HEK293 (cell line): ENCODE data around the gene C1orf141.

Source experiments
- ZNF140 ChIP-seq: fragments of 450-650 bp; formaldehyde crosslinking; IDR thresholded peaks from 2 replicates; pipeline ENCODE4 v1.5.1; 2016; ENCODE audit warnings: missing biosample characterization, missing genetic modification characterization
- ZNF335 ChIP-seq: fragments of 450-650 bp; formaldehyde crosslinking; conservative IDR thresholded peaks from 2 replicates; pipeline ENCODE4 v1.5.1; 2016; ENCODE audit warnings: missing biosample characterization, missing genetic modification characterization
- TF ChIP-seq, protein P1 (sequence below): fragments of 450-650 bp; formaldehyde crosslinking; IDR thresholded peaks from 2 replicates; pipeline ENCODE4 v1.5.1; 2016; ENCODE audit warnings: missing biosample characterization, missing genetic modification characterization
- TF ChIP-seq, protein P2 (sequence below): fragments of 450-650 bp; formaldehyde crosslinking; IDR thresholded peaks from 2 replicates; pipeline ENCODE4 v1.5.1; 2016; ENCODE audit warnings: missing biosample characterization, missing genetic modification characterization, borderline replicate concordance

DNA sequence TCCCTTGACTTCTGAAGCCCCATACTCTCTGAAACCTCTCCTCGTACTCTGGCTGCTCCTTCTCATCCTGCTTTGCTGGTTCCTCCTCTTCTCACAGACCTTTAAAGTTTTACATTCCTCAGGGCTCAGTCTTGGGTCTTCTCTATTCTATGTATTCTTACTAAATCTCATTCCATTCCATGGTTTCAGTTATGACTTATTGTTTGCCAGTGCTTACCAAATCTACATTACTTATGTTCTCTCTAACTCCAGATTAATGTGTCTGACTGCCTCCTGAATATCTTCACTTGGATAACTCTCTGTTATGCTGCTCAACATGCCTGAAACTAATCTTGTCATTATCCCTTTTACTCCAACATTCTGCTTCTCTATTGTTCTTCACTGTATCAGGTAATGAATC is 75.4 kb downstream of the C1orf141 start:
- TF ChIP-seq, protein P1, sequence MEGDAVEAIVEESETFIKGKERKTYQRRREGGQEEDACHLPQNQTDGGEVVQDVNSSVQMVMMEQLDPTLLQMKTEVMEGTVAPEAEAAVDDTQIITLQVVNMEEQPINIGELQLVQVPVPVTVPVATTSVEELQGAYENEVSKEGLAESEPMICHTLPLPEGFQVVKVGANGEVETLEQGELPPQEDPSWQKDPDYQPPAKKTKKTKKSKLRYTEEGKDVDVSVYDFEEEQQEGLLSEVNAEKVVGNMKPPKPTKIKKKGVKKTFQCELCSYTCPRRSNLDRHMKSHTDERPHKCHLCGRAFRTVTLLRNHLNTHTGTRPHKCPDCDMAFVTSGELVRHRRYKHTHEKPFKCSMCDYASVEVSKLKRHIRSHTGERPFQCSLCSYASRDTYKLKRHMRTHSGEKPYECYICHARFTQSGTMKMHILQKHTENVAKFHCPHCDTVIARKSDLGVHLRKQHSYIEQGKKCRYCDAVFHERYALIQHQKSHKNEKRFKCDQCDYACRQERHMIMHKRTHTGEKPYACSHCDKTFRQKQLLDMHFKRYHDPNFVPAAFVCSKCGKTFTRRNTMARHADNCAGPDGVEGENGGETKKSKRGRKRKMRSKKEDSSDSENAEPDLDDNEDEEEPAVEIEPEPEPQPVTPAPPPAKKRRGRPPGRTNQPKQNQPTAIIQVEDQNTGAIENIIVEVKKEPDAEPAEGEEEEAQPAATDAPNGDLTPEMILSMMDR (tag by site-specific recombination), result no peak
- TF ChIP-seq ZNF140 (tag by site-specific recombination), result no peak
- TF ChIP-seq, protein P2, sequence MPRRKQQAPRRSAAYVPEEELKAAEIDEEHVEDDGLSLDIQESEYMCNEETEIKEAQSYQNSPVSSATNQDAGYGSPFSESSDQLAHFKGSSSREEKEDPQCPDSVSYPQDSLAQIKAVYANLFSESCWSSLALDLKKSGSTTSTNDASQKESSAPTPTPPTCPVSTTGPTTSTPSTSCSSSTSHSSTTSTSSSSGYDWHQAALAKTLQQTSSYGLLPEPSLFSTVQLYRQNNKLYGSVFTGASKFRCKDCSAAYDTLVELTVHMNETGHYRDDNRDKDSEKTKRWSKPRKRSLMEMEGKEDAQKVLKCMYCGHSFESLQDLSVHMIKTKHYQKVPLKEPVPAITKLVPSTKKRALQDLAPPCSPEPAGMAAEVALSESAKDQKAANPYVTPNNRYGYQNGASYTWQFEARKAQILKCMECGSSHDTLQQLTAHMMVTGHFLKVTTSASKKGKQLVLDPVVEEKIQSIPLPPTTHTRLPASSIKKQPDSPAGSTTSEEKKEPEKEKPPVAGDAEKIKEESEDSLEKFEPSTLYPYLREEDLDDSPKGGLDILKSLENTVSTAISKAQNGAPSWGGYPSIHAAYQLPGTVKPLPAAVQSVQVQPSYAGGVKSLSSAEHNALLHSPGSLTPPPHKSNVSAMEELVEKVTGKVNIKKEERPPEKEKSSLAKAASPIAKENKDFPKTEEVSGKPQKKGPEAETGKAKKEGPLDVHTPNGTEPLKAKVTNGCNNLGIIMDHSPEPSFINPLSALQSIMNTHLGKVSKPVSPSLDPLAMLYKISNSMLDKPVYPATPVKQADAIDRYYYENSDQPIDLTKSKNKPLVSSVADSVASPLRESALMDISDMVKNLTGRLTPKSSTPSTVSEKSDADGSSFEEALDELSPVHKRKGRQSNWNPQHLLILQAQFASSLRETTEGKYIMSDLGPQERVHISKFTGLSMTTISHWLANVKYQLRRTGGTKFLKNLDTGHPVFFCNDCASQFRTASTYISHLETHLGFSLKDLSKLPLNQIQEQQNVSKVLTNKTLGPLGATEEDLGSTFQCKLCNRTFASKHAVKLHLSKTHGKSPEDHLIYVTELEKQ (tag by site-specific recombination), result no peak
- TF ChIP-seq ZNF335, result no peak
